HG02970 (cell line): ENCODE results near the gene GSTCD.
"Not testable (repeated sequence)": the region's sequence is repeated elsewhere in the genome, so short reads cannot be mapped to it uniquely, and the experiment has no call there.

Experiments
- ATAC-seq: cut with Tn5 transposase; IDR thresholded peaks from one replicate; pipeline ENCODE4 v1.9.1; 2021; ENCODE audit warnings: mild to moderate bottlenecking, moderate library complexity, moderate number of reproducible peaks; ENCODE audit not compliant: unreplicated experiment, low FRiP score

The GSTCD gene

GRCh38 chr4:105797225-105797624 lies 88.6 kb downstream of the GSTCD start:
- ATAC-seq, result no peak

GRCh38 chr4:105805501-105806120 lies 97.0 kb downstream of the GSTCD start:
- no peak for ATAC-seq

- no peak for ATAC-seq
These were observed 98.9 kb downstream of the GSTCD start for GRCh38 chr4:105807496-105807895.

GRCh38 chr4:105808030-105808749 lies 99.6 kb downstream of the GSTCD start:
- ATAC-seq, result no peak

GRCh38 chr4:105808750-105809041 lies 100.1 kb downstream of the GSTCD start:
- no peak for ATAC-seq

GRCh38 chr4:105815701-105816100 lies 107.1 kb downstream of the GSTCD start:
- ATAC-seq, result no peak

- ATAC-seq, result no peak
These were observed 113.5 kb downstream of the GSTCD start for GRCh38 chr4:105822061-105822460.

GRCh38 chr4:105828074-105828473 lies 119.5 kb downstream of the GSTCD start:
- ATAC-seq, result no peak

- no peak for ATAC-seq
These were observed 122.6 kb downstream of the GSTCD start for GRCh38 chr4:105831189-105831588.

- ATAC-seq, result no peak
These were observed 126.6 kb downstream of the GSTCD start for GRCh38 chr4:105835177-105835576.

GRCh38 chr4:105836537-105836936 lies 128.0 kb downstream of the GSTCD start:
- no peak for ATAC-seq

GRCh38 chr4:105837037-105837436 lies 128.5 kb downstream of the GSTCD start:
- no peak for ATAC-seq

GRCh38 chr4:105838082-105838481 lies 129.5 kb downstream of the GSTCD start:
- no peak for ATAC-seq

- no peak for ATAC-seq
These were observed 132.0 kb downstream of the GSTCD start for GRCh38 chr4:105840426-105841174.

- no peak for ATAC-seq
These were observed 135.4 kb downstream of the GSTCD start for GRCh38 chr4:105843941-105844340.

GRCh38 chr4:105845559-105845958 lies 137.0 kb downstream of the GSTCD start:
- ATAC-seq, result no peak

- ATAC-seq, result not testable (repeated sequence)
These were observed 139.8 kb downstream of the GSTCD start for GRCh38 chr4:105848359-105848758.

- ATAC-seq, result no peak
These were observed 142.6 kb downstream of the GSTCD start for GRCh38 chr4:105851196-105851595.

GRCh38 chr4:105852230-105852629 lies 143.6 kb downstream of the GSTCD start:
- not testable (repeated sequence) for ATAC-seq

GRCh38 chr4:105858466-105859040 lies 150.0 kb downstream of the GSTCD start:
- ATAC-seq, result no peak

GRCh38 chr4:105859233-105859632 lies 150.6 kb downstream of the GSTCD start:
- no peak for ATAC-seq
